GM12801 (cell line): Measurements from ENCODE around the gene FAM43B.

Experiments used
- CTCF ChIP-seq: IDR thresholded peaks from one replicate; pipeline ENCODE4 v1.5.1; 2011; ENCODE audit warnings: control low read depth; ENCODE audit not compliant: insufficient read length; ENCODE audit errors: extremely low read depth

Gene FAM43B

GRCh38 chr1:20597650-20598049, 45.3 kb downstream of the FAM43B start:
- TF ChIP-seq CTCF: no peak

- TF ChIP-seq CTCF: no peak
Measured at GRCh38 chr1:20600156-20600555, 47.8 kb downstream of the FAM43B start.

GRCh38 chr1:20601129-20601825, 48.9 kb downstream of the FAM43B start:
- TF ChIP-seq CTCF: no peak

GRCh38 chr1:20602851-20603450, 50.6 kb downstream of the FAM43B start:
- no peak for TF ChIP-seq CTCF

DNA sequence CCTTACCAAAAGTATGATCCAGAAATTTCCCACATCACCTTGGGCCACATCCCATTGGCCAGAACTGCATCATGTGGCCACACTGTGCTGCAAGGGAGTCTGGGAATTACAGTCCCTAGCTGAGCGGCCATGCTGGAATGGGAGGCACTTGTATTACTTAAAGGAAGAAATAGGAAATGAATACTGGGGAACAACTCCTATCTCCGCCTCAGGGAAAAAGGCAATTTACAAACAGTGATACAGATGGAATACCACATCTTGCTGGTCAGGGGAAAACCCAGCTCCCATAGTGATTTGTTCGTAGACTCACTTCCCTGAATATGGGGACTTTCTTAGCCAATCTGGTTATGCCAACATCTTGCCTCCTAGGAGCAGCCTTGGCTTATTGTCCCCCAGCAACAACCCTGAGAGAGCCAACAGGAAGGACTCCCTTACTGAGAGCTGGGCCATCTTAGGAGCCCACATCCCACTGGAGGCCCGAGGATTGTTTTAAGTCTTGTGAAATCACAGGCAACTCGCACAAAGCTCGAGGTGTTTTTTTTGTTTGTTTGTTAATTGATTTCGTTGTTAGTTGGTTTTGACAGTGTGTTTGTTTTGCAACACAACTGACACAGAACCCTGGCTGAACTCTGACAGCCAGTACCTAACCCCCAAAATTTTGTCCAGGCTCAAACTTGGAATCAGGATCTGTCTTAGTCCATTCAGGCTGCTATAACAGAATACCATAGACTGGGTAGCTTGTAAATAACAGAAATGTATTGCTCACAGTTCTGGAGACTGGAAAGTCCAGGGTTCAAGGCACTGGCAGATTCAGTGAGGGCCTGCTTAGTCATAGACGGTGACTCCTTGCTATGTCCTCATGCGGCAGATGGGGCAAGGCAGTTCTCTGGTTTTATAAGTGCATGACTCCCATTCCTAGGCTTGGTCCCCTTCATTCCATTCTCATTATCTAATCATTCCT, 51.4 kb downstream of the FAM43B start:
- TF ChIP-seq CTCF: no peak
